Parathyroid adenoma (tissue), 2 donors: ENCODE results near the gene BRINP2.

Experiments used
- H2AFZ ChIP-seq: fragments of 300-600 bp; sonication (generic); one replicate; pipeline ENCODE4 v1.7.0; 2017; ENCODE audit warnings: antibody characterized with exemption, mild to moderate bottlenecking
- H3K27ac ChIP-seq: fragments of 300-600 bp; sonication (generic); one replicate; pipeline ENCODE4 v1.7.0; 2017
- H3K27me3 ChIP-seq: fragments of 300-600 bp; sonication (generic); one replicate; pipeline ENCODE4 v1.7.0; 2017; ENCODE audit warnings: low read length; ENCODE audit not compliant: control insufficient read depth, insufficient read depth
- H3K36me3 ChIP-seq: fragments of 300-600 bp; sonication (generic); one replicate; pipeline ENCODE4 v1.7.0; 2017; ENCODE audit warnings: low read length; ENCODE audit not compliant: control insufficient read depth, insufficient read depth
- H3K4me1 ChIP-seq: fragments of 300-600 bp; sonication (generic); one replicate; pipeline ENCODE4 v1.7.0; 2017; ENCODE audit warnings: control low read depth
- H3K4me2 ChIP-seq: fragments of 300-600 bp; sonication (generic); one replicate; pipeline ENCODE4 v1.7.0; 2017; ENCODE audit warnings: low read length
- H3K4me3 ChIP-seq: fragments of 300-600 bp; sonication (generic); one replicate; pipeline ENCODE4 v1.7.0; 2017; ENCODE audit warnings: low read depth, low read length
- H3K79me2 ChIP-seq: fragments of 300-600 bp; sonication (generic); one replicate; pipeline ENCODE4 v1.7.0; 2017; ENCODE audit warnings: control low read depth
- H3K9ac ChIP-seq: fragments of 300-600 bp; sonication (generic); one replicate; pipeline ENCODE4 v1.7.0; 2017; ENCODE audit warnings: mild to moderate bottlenecking
- H3K9me3 ChIP-seq: fragments of 300-600 bp; sonication (generic); one replicate; pipeline ENCODE4 v1.7.0; 2017; ENCODE audit warnings: low read length; ENCODE audit not compliant: control insufficient read depth
- CTCF ChIP-seq: fragments of 300-600 bp; sonication (generic); IDR thresholded peaks from one replicate; pipeline ENCODE4 v1.7.0; 2017; ENCODE audit warnings: antibody characterized with exemption, mild to moderate bottlenecking
- donor health status: primary hyperparathyroidism.

The BRINP2 gene

GRCh38 chr1:177306981-177307380 is 136.2 kb downstream of the BRINP2 start:
- Histone ChIP-seq H3K4me3 (no peak overlapping the region), H3K27ac (no peak overlapping the region), H3K27me3 (no peaks in the 10 kb centered on the region), H3K4me1 (no peaks in the 10 kb centered on the region), H3K9ac (no peak overlapping the region), H3K9me3 (no peaks in the 10 kb centered on the region), H2AFZ (no peak overlapping the region), H3K79me2 (no peaks in the 10 kb centered on the region), H3K4me2 (no peak overlapping the region), H3K36me3 (no peaks in the 10 kb centered on the region)
- TF ChIP-seq CTCF, result no peak

DNA sequence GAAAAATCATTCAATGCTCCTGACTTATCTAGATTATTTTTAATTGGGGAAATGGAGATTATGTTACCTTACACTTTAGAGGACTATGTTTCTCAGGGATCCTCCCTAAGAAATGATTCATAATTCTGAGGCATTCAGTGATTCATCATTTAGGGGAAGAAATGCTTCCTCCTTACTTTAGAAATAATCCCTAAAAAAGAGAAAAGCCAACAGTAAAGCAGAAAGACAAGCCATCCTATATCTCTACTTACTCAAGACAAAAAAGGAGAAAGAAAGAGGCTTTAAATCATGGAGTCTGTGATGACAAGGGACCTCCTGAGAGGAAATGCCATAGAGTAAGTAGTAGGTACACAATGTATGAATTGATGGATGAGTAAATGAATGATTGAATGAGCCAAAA is 137.0 kb downstream of the BRINP2 start:
- no peak overlapping the region for H3K9ac ChIP-seq
- no peaks in the 10 kb centered on the region for H3K36me3 ChIP-seq
- no peaks in the 10 kb centered on the region for H3K79me2 ChIP-seq
- no peak overlapping the region for H2AFZ ChIP-seq
- H3K4me2 ChIP-seq, result no peak overlapping the region
- TF ChIP-seq CTCF, result no peak
- H3K27me3 ChIP-seq, result no peaks in the 10 kb centered on the region
- no peaks in the 10 kb centered on the region for H3K9me3 ChIP-seq
- H3K4me1 ChIP-seq, result no peaks in the 10 kb centered on the region
- no peak overlapping the region for H3K4me3 ChIP-seq
- no peak overlapping the region for H3K27ac ChIP-seq

- Histone ChIP-seq H3K27me3 (no peaks in the 10 kb centered on the region), H3K4me2 (no peak overlapping the region), H3K79me2 (no peaks in the 10 kb centered on the region), H2AFZ (no peak overlapping the region), H3K9me3 (no peaks in the 10 kb centered on the region), H3K9ac (no peak overlapping the region), H3K27ac (no peak overlapping the region), H3K36me3 (no peaks in the 10 kb centered on the region), H3K4me3 (no peak overlapping the region), H3K4me1 (no peaks in the 10 kb centered on the region)
- no peak for TF ChIP-seq CTCF
Measured at GRCh38 chr1:177309880-177310279, 139.1 kb downstream of the BRINP2 start.

DNA sequence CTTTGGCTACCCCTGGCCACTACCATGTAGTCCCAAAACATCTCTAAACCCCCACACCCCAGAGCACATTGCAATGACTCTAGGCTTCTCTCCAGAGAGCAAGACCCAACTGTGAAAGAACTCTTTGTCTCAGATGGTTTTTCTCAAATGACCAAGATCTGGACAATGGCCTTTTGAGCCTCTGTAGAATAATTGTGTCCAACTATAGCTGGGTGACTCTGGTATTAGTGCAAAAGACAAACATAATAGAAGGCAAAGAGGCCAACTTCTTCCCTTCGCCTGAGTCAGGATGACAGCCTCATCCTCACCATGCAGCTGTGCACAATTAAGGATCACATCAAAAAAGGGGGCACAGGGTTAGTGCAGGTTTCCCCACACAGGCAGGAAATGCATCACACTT is 139.6 kb downstream of the BRINP2 start:
- Histone ChIP-seq H3K4me1 (no peaks in the 10 kb centered on the region), H3K36me3 (no peaks in the 10 kb centered on the region), H3K79me2 (no peaks in the 10 kb centered on the region), H3K27ac (no peak overlapping the region), H3K27me3 (no peaks in the 10 kb centered on the region), H3K9me3 (no peaks in the 10 kb centered on the region), H3K9ac (no peak overlapping the region), H3K4me3 (no peak overlapping the region), H3K4me2 (no peak overlapping the region), H2AFZ (no peak overlapping the region)
- TF ChIP-seq CTCF, result no peak

GRCh38 chr1:177311111-177311510 is 140.4 kb downstream of the BRINP2 start:
- Histone ChIP-seq H2AFZ (no peak overlapping the region), H3K27ac (no peak overlapping the region), H3K4me2 (no peak overlapping the region), H3K4me3 (no peak overlapping the region), H3K27me3 (no peaks in the 10 kb centered on the region), H3K9ac (no peak overlapping the region), H3K36me3 (no peaks in the 10 kb centered on the region), H3K9me3 (no peaks in the 10 kb centered on the region), H3K4me1 (no peaks in the 10 kb centered on the region), H3K79me2 (no peaks in the 10 kb centered on the region)
- TF ChIP-seq CTCF, result no peak
